Sigmoid colon (tissue), 7 donors: Measurements from ENCODE around the gene FBXL20. TPM values are rescaled to one million over a fixed set of nuclear protein-coding genes. Genes with fewer than 3 reads are reported as not detected.

Experiments
- DNase-seq: peaks from one replicate; pipeline ENCODE4 v3.0.0-alpha.2; 2019
- H3K27ac ChIP-seq, 4 donors: fragments of 200-600 bp; sonication (generic); one replicate each; pipeline ENCODE4 v1.5.1; 2016 to 2019; ENCODE audit warnings: mild to moderate bottlenecking in 1 of 4
- H3K27me3 ChIP-seq, 3 donors: fragments of 200-600 bp; sonication (generic); one replicate each; pipeline ENCODE4 v1.5.1; 2019; ENCODE audit warnings: mild to moderate bottlenecking in 1 of 3
- H3K36me3 ChIP-seq, 4 donors: fragments of 200-600 bp; sonication (generic); one replicate each; pipeline ENCODE4 v1.5.1; 2016 to 2019
- H3K4me1 ChIP-seq, 4 donors: fragments of 200-600 bp; sonication (generic); one replicate each; pipeline ENCODE4 v1.5.1; 2017 to 2019
- H3K4me3 ChIP-seq, 4 donors: fragments of 200-600 bp; sonication (generic); one replicate each; pipeline ENCODE4 v1.5.1; 2017 to 2019; ENCODE audit warnings: mild to moderate bottlenecking in 2 of 4, moderate library complexity in 1 of 4
- H3K9me3 ChIP-seq, 4 donors: fragments of 200-600 bp in 3 of 4; sonication (generic) in 3 of 4; one replicate each; pipeline versions ENCODE4 v1.5.1 to v1.6.1; 2013 to 2019
- EP300 ChIP-seq, 4 donors: sonication (generic); formaldehyde crosslinking; IDR thresholded peaks; one replicate each; pipeline ENCODE4 v1.6.1; 2017; ENCODE audit warnings: antibody characterized with exemption in 4 of 4
- POLR2A ChIP-seq, 2 donors: fragments of 450-650 bp; IDR thresholded peaks; one replicate each; pipeline ENCODE4 v1.6.1; 2016; ENCODE audit warnings: antibody characterized with exemption in 2 of 2, mild to moderate bottlenecking in 2 of 2, moderate library complexity in 2 of 2
- POLR2AphosphoS5 ChIP-seq, 4 donors: sonication (generic); formaldehyde crosslinking; IDR thresholded peaks; one replicate each; pipeline ENCODE4 v1.6.1; 2017; ENCODE audit warnings: antibody characterized with exemption in 4 of 4
- WGBS, 2 donors: extraction: QIAGEN DNeasy Blood & Tissue Kit; methylation state at CpG; one replicate each; pipeline ENCODE4 v1.1.7; 2013; 5-methylcytosine and 5-hydroxymethylcytosine counted together
- intact Hi-C: fragments of 100-400 bp; cut with DNase I; formaldehyde crosslinking; loops from one replicate; pipeline ENCODE4 v1.15.1; 2023
- polyA plus RNA-seq, 3 donors: library from polyadenylated mRNA; stranded (reverse); fragments of 200-250 nt; gene quantifications; one replicate each; pipeline ENCODE4 v1.2.3, GENCODE V29; 2013
- total RNA-seq, 4 donors: library from RNA; depleted of rRNA; stranded (reverse); fragments of >200 nt; gene quantifications; one replicate each; pipeline ENCODE4 v1.1.0, GENCODE V29; 2016
- TF ChIP-seq, protein P1 (sequence below), 4 experiments: fragments of 450-650 bp in 3 of 4; fragments of 200-600 bp in 1 of 4; IDR thresholded peaks; one replicate each; pipeline ENCODE4 v1.5.1; 2016 to 2019; ENCODE audit warnings: antibody characterized with exemption in 4 of 4, mild to moderate bottlenecking in 3 of 4, moderate library complexity in 2 of 4
- donor health status: healthy with polysubstance abuse.
- donor health status: Bipolar disorder and iron deficiency.
- donor health status: healthy.

Gene FBXL20
- total and polyA plus RNA-seq, 7 donors: 1.8 to 26.0 (median 17.0) TPM

DNA sequence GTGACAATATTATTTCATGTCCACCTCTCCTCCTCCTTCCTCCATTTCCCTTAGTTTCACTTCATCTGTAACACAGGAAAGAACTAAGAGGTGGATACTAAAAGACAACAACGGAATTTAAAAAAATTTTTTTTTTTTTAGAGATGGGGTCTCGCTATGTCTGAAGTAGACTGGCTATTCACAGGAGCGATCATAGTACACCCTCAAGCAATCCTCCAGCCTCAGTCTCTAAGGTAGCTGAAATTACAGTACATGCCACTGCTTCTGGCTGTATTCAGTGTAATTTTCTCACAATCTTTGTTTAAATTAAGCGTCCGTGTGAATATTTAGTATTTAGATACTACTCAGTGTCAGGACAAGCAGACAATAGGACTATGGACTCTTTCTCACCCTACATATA lies 35.6 kb downstream of the FBXL20 start:
- TF ChIP-seq, protein P1, sequence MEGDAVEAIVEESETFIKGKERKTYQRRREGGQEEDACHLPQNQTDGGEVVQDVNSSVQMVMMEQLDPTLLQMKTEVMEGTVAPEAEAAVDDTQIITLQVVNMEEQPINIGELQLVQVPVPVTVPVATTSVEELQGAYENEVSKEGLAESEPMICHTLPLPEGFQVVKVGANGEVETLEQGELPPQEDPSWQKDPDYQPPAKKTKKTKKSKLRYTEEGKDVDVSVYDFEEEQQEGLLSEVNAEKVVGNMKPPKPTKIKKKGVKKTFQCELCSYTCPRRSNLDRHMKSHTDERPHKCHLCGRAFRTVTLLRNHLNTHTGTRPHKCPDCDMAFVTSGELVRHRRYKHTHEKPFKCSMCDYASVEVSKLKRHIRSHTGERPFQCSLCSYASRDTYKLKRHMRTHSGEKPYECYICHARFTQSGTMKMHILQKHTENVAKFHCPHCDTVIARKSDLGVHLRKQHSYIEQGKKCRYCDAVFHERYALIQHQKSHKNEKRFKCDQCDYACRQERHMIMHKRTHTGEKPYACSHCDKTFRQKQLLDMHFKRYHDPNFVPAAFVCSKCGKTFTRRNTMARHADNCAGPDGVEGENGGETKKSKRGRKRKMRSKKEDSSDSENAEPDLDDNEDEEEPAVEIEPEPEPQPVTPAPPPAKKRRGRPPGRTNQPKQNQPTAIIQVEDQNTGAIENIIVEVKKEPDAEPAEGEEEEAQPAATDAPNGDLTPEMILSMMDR (IDR thresholded peaks at IDR 0.05): no peak
- no peak for TF ChIP-seq POLR2AphosphoS5 (IDR thresholded peaks at IDR 0.05)
- TF ChIP-seq EP300 (IDR thresholded peaks at IDR 0.05): no peak
- TF ChIP-seq POLR2A (IDR thresholded peaks at IDR 0.05): no peak
- H3K4me3 ChIP-seq: peak overlapping the region in 1 of 4 donors; percentile 2
- peaks cover 0 to 28% (median 25%) of the 10 kb centered on the region in 4 donors for H3K4me1 ChIP-seq
- WGBS, 2 donors: 80 to 90% methylated on average over 5 of the region's 5 CpGs
- H3K27ac ChIP-seq: peak overlapping the region; percentile 39 to 73 (median 56)
- no peaks in the 10 kb centered on the region for H3K27me3 ChIP-seq
- no peak for DNase-seq
- no peaks in the 10 kb centered on the region for H3K9me3 ChIP-seq
- H3K36me3 ChIP-seq: no peaks in the 10 kb centered on the region
- intact Hi-C loops: no loop called here

- H3K36me3 ChIP-seq: no peaks in the 10 kb centered on the region
- peaks cover 0 to 33% (median 25%) of the 10 kb centered on the region in 4 donors for H3K4me1 ChIP-seq
- TF ChIP-seq POLR2AphosphoS5 (IDR thresholded peaks at IDR 0.05) (peak in 1 of 4 donors; percentile 32), POLR2A (IDR thresholded peaks at IDR 0.05) (no peak), EP300 (IDR thresholded peaks at IDR 0.05) (no peak)
- TF ChIP-seq, protein P1 (IDR thresholded peaks at IDR 0.05): no peak
- H3K4me3 ChIP-seq: peak overlapping the region in 1 of 4 donors; percentile 2
- no peaks in the 10 kb centered on the region for H3K27me3 ChIP-seq
- 69 to 78% methylated on average over 4 of the region's 4 CpGs for WGBS, 2 donors
- DNase-seq: no peak
- no peaks in the 10 kb centered on the region for H3K9me3 ChIP-seq
- H3K27ac ChIP-seq: peak overlapping the region; percentile 39 to 73 (median 56)
- intact Hi-C loops: no loop called here
Observed at GRCh38 chr17:39365242-39365641, 36.2 kb downstream of the FBXL20 start.

GRCh38 chr17:39364236-39365025 lies 37.0 kb downstream of the FBXL20 start:
- Histone ChIP-seq H3K4me3 (no peak overlapping the region), H3K27me3 (no peaks in the 10 kb centered on the region), H3K4me1 (peaks cover 0 to 33% (median 25%) of the 10 kb centered on the region in 4 donors), H3K36me3 (no peaks in the 10 kb centered on the region), H3K27ac (peak overlapping the region; percentile 39 to 73 (median 56)), H3K9me3 (no peaks in the 10 kb centered on the region)
- intact Hi-C loops: no loop called here
- TF ChIP-seq, protein P1 (IDR thresholded peaks at IDR 0.05): no peak
- TF ChIP-seq POLR2A (IDR thresholded peaks at IDR 0.05) (no peak), EP300 (IDR thresholded peaks at IDR 0.05) (no peak), POLR2AphosphoS5 (IDR thresholded peaks at IDR 0.05) (no peak)
- DNase-seq: no peak
- WGBS, 2 donors: 89 to 91% methylated on average over 8 of the region's 8 CpGs

GRCh38 chr17:39361064-39361463 lies 40.4 kb downstream of the FBXL20 start:
- H3K9me3 ChIP-seq: no peaks in the 10 kb centered on the region
- H3K4me1 ChIP-seq: peaks cover 0 to 29% (median 20%) of the 10 kb centered on the region in 4 donors
- no peaks in the 10 kb centered on the region for H3K36me3 ChIP-seq
- H3K27ac ChIP-seq: no peak overlapping the region
- TF ChIP-seq, protein P1 (IDR thresholded peaks at IDR 0.05): no peak
- TF ChIP-seq EP300 (IDR thresholded peaks at IDR 0.05) (no peak), POLR2AphosphoS5 (IDR thresholded peaks at IDR 0.05) (no peak), POLR2A (IDR thresholded peaks at IDR 0.05) (no peak)
- no peak overlapping the region for H3K4me3 ChIP-seq
- intact Hi-C loops: no loop called here
- WGBS, 2 donors: 94 to 95% methylated on average over 1 of the region's 1 CpG
- no peak for DNase-seq
- H3K27me3 ChIP-seq: no peaks in the 10 kb centered on the region
